Measurements from ENCODE around the gene MMP2.

DNA sequence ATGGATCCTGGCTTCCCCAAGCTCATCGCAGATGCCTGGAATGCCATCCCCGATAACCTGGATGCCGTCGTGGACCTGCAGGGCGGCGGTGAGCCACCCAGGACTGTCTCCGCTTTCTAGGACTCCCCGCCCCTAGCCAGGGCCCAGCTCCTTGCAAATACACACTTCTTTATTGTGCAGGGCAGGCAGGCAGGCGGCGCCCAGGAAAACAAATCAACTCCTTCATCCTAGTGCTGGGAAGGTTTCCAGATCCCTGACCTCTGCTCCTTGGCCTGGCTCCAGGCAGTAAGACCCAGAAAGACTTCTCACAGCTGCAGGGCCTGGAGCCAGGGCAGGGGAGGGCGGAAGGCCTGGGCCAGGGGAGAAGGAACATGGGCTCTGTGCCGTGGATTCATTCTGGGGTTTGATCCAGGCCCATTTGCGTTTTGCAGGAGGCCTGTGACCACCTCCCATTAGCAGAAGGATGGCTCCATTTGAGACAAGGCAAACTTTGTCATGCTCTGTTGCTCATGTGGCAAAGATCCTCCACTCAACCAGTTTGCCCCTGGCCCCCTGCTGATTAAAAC lies 23.9 kb downstream of the MMP2 start:
- no peak for TF ChIP-seq POLR2A (IDR thresholded peaks at IDR 0.05; ENCODE audit: low read depth, low read length)
- no peak for TF ChIP-seq POLR2AphosphoS5 (IDR thresholded peaks at IDR 0.05; ENCODE audit: low read depth, low read length)

Measured in GM12891 (cell line).